DOHH2 (cell line): ENCODE results near the gene LGALSL.

Experiments
- H3F3A ChIP-seq: fragments of 200-600 bp; sonication (generic), shearing (Covaris generic); 2 replicates; pipeline ENCODE4 v1.6.0; 2016; ENCODE audit warnings: antibody characterized with exemption, mild to moderate bottlenecking; ENCODE audit not compliant: control insufficient read depth, insufficient read depth
- H3K27ac ChIP-seq: fragments of 200-600 bp; sonication (generic); 2 replicates; pipeline ENCODE4 v1.5.1; 2014; ENCODE audit warnings: low read depth, mild to moderate bottlenecking, low read length, moderate library complexity
- H3K27me3 ChIP-seq: fragments of 200-600 bp; sonication (generic); 2 replicates; pipeline ENCODE4 v1.6.1; 2014; ENCODE audit warnings: mild to moderate bottlenecking, low read length, mixed read lengths; ENCODE audit not compliant: control insufficient read depth
- H3K36me3 ChIP-seq: fragments of 200-600 bp; sonication (generic); 2 replicates; pipeline ENCODE4 v1.6.1; 2014; ENCODE audit warnings: mild to moderate bottlenecking, low read length, moderate library complexity, mixed read lengths; ENCODE audit not compliant: control insufficient read depth
- H3K4me1 ChIP-seq: fragments of 200-600 bp; sonication (generic); 2 replicates; pipeline ENCODE4 v1.6.1; 2014; ENCODE audit warnings: mild to moderate bottlenecking, low read length, mixed read lengths; ENCODE audit not compliant: control insufficient read depth
- H3K4me2 ChIP-seq: fragments of 200-600 bp; sonication (generic); 2 replicates; pipeline ENCODE4 v1.6.0; 2014; ENCODE audit warnings: mild to moderate bottlenecking, low read length, moderate library complexity
- H3K4me3 ChIP-seq: fragments of 200-600 bp; sonication (generic); 2 replicates; pipeline ENCODE4 v1.5.1; 2014; ENCODE audit warnings: mild to moderate bottlenecking, low read length, mixed read lengths
- H3K79me2 ChIP-seq: fragments of 200-600 bp; sonication (generic); 2 replicates; pipeline ENCODE4 v1.6.1; 2014; ENCODE audit warnings: mild to moderate bottlenecking, low read length, mixed read lengths; ENCODE audit not compliant: control insufficient read depth
- H3K9me2 ChIP-seq: fragments of 200-600 bp; sonication (generic); replicated peaks from 2 replicates; pipeline ENCODE4 v1.6.1; 2014; ENCODE audit warnings: mild to moderate bottlenecking, low read length, mixed read lengths; ENCODE audit not compliant: control insufficient read depth
- H3K9me3 ChIP-seq: fragments of 200-600 bp; sonication (generic); 2 replicates; pipeline ENCODE4 v1.6.1; 2014; ENCODE audit warnings: antibody characterized with exemption, low read length, mixed read lengths; ENCODE audit not compliant: control insufficient read depth, insufficient read depth
- H4K20me1 ChIP-seq: fragments of 200-600 bp; sonication (generic); 2 replicates; pipeline ENCODE4 v1.6.0; 2014; ENCODE audit warnings: low read depth, mild to moderate bottlenecking, antibody characterized with exemption, low read length, moderate library complexity; ENCODE audit not compliant: control insufficient read depth, insufficient read depth
- EZH2phosphoT487 ChIP-seq: fragments of 200-600 bp; sonication (generic); IDR thresholded peaks from 2 replicates; pipeline ENCODE4 v1.6.1; 2017; ENCODE audit warnings: borderline replicate concordance, mild to moderate bottlenecking, antibody characterized with exemption, low read length, moderate library complexity, mixed read lengths
- TF ChIP-seq, protein P1 (sequence below): fragments of 200-600 bp; sonication (generic); IDR thresholded peaks from one replicate; pipeline ENCODE4 v1.5.1; 2014; ENCODE audit warnings: antibody characterized with exemption, mild to moderate bottlenecking, low read depth, low read length; ENCODE audit not compliant: poor library complexity, severe bottlenecking

LGALSL gene

DNA sequence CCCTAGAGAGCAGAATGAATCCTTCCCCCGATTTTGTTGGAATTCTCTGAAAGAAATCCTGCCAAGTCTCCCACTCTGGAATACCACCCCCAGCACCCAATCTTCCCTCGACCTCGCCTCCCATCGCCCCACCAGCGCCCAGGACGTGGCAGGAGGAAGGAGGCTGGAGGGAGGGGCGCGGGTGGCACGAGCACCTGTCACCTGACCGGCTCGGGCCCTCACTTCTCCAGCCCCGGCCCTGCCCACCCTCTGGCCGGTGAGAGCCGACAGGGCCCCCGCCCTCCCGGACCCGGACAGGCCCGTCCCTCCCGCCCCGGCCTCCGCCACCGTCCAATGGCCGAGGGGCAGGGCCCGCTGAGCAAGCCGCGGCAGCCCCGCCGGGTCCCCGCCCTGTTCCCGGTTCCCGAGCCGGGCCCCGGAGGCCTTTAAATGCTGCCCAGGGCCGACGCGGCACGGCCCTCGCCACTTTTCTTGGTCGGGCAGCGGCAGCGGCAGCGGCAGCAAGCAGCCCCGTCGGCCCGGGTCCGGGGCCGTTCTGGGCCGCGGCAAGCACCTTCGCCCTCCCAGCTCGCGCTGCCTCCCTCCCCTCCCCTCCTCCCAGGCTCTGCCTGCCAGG, at the start of gene LGALSL:
TSS of gene LGALSL (plus strand) at position 393 of the 616 bp plus-strand sequence. CDS start 384 bp downstream, outside the sequence.
- Histone ChIP-seq H3K27ac (no peak within 1 kb of the TSS), H3K4me2 (peak within 1 kb of the TSS; percentile 76), H3K9me2 (no peaks in the 10 kb centered on the region), H3K9me3 (no peaks in the 10 kb centered on the region), H3F3A (0 out of 2 replicates have a peak, but pooled peaks cover 3% of the 10 kb centered on the region), H3K36me3 (no peaks in the 10 kb centered on the region), H4K20me1 (no peaks in the 10 kb centered on the region), H3K4me3 (peak within 1 kb of the TSS; percentile 76), H3K79me2 (no peaks in the 10 kb centered on the region), H3K4me1 (peaks cover 11% of the 10 kb centered on the region), H3K27me3 (peaks cover 3% of the 10 kb centered on the region; the same call in 1 of the 2 replicates)
- TF ChIP-seq, protein P1, sequence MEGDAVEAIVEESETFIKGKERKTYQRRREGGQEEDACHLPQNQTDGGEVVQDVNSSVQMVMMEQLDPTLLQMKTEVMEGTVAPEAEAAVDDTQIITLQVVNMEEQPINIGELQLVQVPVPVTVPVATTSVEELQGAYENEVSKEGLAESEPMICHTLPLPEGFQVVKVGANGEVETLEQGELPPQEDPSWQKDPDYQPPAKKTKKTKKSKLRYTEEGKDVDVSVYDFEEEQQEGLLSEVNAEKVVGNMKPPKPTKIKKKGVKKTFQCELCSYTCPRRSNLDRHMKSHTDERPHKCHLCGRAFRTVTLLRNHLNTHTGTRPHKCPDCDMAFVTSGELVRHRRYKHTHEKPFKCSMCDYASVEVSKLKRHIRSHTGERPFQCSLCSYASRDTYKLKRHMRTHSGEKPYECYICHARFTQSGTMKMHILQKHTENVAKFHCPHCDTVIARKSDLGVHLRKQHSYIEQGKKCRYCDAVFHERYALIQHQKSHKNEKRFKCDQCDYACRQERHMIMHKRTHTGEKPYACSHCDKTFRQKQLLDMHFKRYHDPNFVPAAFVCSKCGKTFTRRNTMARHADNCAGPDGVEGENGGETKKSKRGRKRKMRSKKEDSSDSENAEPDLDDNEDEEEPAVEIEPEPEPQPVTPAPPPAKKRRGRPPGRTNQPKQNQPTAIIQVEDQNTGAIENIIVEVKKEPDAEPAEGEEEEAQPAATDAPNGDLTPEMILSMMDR: no peak
- TF ChIP-seq EZH2phosphoT487: no peak

DNA sequence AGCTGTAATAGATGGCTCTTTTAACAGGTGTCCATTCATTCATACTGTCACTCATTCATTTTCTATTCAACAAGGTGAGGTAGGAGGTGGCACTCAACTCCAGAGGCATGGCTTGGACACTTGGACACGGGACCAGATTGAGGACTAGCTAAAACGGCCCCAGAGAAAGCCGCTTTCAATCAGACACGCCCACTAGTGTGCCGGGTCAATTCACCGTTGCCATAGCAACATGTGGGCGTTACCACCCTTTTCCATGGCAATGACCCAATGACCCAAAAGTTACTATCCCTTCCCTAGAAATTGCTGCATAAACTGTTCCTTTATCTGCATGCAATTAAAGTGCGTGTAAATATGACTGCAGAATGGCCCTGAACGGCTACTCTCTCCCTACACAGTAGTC, 49.2 kb upstream of the LGALSL start:
- Histone ChIP-seq H3F3A (no peaks in the 10 kb centered on the region), H3K4me3 (no peak overlapping the region), H3K27ac (no peak overlapping the region), H3K4me1 (peaks cover 8% of the 10 kb centered on the region), H3K4me2 (no peak overlapping the region), H4K20me1 (no peaks in the 10 kb centered on the region), H3K9me3 (no peaks in the 10 kb centered on the region), H3K27me3 (0 out of 2 replicates have a peak, but pooled peaks cover 2% of the 10 kb centered on the region), H3K9me2 (no peaks in the 10 kb centered on the region), H3K36me3 (no peaks in the 10 kb centered on the region), H3K79me2 (no peaks in the 10 kb centered on the region)
- TF ChIP-seq, protein P1: no peak
- no peak for TF ChIP-seq EZH2phosphoT487

DNA sequence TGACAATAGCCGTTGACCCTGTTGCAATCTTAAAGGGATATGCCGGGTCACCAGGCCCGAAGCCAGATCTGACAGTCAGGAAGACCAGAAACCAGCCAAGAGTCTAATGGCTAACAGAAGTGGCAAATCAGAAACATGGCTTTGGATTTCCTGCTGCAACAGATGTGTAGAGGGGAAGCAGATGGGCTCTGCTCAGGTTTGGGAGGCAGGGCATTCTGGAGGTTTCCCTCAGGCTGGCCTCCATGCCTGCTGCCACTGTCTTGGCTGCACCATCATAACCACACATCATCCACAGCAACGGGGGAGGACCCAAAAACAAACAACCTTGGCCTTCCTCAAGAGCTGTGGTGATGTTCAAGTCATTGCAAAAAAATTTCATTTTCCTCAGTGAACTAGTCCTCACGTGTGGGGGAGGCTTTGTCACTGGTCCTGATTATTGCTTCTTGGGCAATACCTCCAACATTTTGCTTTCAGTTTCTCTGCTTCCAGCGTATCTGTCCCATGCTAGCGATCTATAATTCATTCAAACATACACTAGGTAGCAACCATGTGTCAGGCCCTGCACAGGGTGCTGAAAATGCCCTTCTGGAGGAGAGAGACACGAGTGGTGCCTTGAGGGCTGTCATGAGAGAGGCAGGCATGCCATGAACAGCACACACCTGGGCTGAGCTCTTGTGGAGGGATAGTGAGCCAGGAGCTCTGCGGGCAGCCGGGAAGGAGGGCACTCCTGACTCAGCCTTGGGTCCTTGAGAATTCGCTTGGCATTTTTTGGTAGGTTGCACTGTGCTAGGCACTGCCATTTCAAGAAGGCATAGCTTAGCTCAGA, 48.2 kb upstream of the LGALSL start:
- no peaks in the 10 kb centered on the region for H3K79me2 ChIP-seq
- H3K9me3 ChIP-seq: no peaks in the 10 kb centered on the region
- H3K4me3 ChIP-seq: no peak overlapping the region
- TF ChIP-seq EZH2phosphoT487: no peak
- TF ChIP-seq, protein P1: no peak
- H3K27me3 ChIP-seq: 0 out of 2 replicates have a peak, but pooled peaks cover under 1% of the 10 kb centered on the region
- H3K4me1 ChIP-seq: peaks cover 8% of the 10 kb centered on the region
- H3K36me3 ChIP-seq: no peaks in the 10 kb centered on the region
- no peak overlapping the region for H3K4me2 ChIP-seq
- H3K9me2 ChIP-seq: no peaks in the 10 kb centered on the region
- H3F3A ChIP-seq: no peaks in the 10 kb centered on the region
- no peaks in the 10 kb centered on the region for H4K20me1 ChIP-seq
- H3K27ac ChIP-seq: no peak overlapping the region
